GM23248 (cell line): Measurements from ENCODE around the gene CTNS. TPM values are rescaled to one million over a fixed set of nuclear protein-coding genes. Genes with fewer than 3 reads are reported as not detected.

Source experiments
- DNase-seq: peaks from one replicate; pipeline ENCODE4 v3.0.0-alpha.2; 2015
- H2AFZ ChIP-seq: fragments of 200-600 bp; sonication (generic); 2 replicates; pipeline ENCODE4 v1.6.1; 2016; ENCODE audit warnings: antibody characterized with exemption
- H3F3A ChIP-seq: fragments of 200-600 bp; sonication (generic); 2 replicates; pipeline ENCODE4 v1.6.1; 2016; ENCODE audit warnings: mild to moderate bottlenecking, antibody characterized with exemption, mixed run types; ENCODE audit not compliant: insufficient read depth
- H3K27ac ChIP-seq: fragments of 200-600 bp; sonication (generic); 2 replicates; pipeline ENCODE4 v1.5.1; 2016; ENCODE audit warnings: mild to moderate bottlenecking
- H3K27me3 ChIP-seq: fragments of 200-600 bp; sonication (generic); replicated peaks from 2 replicates; pipeline ENCODE4 v1.6.1; 2016; ENCODE audit warnings: mild to moderate bottlenecking; ENCODE audit not compliant: insufficient read depth
- H3K36me3 ChIP-seq: fragments of 200-600 bp; sonication (generic); 2 replicates; pipeline ENCODE4 v1.6.1; 2016; ENCODE audit warnings: low read depth, mild to moderate bottlenecking
- H3K4me1 ChIP-seq: fragments of 200-600 bp; sonication (generic); 2 replicates; pipeline ENCODE4 v1.6.1; 2016; ENCODE audit warnings: mild to moderate bottlenecking; ENCODE audit not compliant: insufficient read depth
- H3K4me2 ChIP-seq: fragments of 200-600 bp; sonication (generic); one replicate; pipeline ENCODE4 v1.6.1; 2016; ENCODE audit warnings: mild to moderate bottlenecking; ENCODE audit not compliant: unreplicated experiment
- H3K4me3 ChIP-seq: fragments of 200-600 bp; sonication (generic); 2 replicates; pipeline ENCODE4 v1.5.1; 2016; ENCODE audit warnings: mild to moderate bottlenecking
- H3K79me2 ChIP-seq: fragments of 200-600 bp; sonication (generic); 2 replicates; pipeline ENCODE4 v1.6.1; 2016; ENCODE audit warnings: mild to moderate bottlenecking; ENCODE audit not compliant: insufficient read depth
- H3K9ac ChIP-seq: fragments of 200-600 bp; sonication (generic); 2 replicates; pipeline ENCODE4 v1.6.1; 2016; ENCODE audit warnings: mild to moderate bottlenecking
- H3K9me2 ChIP-seq: fragments of 200-600 bp; sonication (generic); 2 replicates; pipeline ENCODE4 v1.6.1; 2016; ENCODE audit warnings: mixed run types, mild to moderate bottlenecking, moderate library complexity; ENCODE audit not compliant: insufficient read depth
- H3K9me3 ChIP-seq: fragments of 200-600 bp; sonication (generic); one replicate; pipeline ENCODE4 v1.6.1; 2017; ENCODE audit warnings: low read depth
- H4K20me1 ChIP-seq: fragments of 200-600 bp; sonication (generic); 2 replicates; pipeline ENCODE4 v1.6.0; 2016; ENCODE audit not compliant: insufficient read depth
- EZH2 ChIP-seq: fragments of 200-600 bp; sonication (generic); IDR thresholded peaks from 2 replicates; pipeline ENCODE4 v1.6.1; 2018; ENCODE audit warnings: antibody characterized with exemption, mild to moderate bottlenecking; ENCODE audit not compliant: insufficient read depth, poor library complexity, severe bottlenecking
- EZH2phosphoT487 ChIP-seq: fragments of 200-600 bp; sonication (generic); IDR thresholded peaks from 2 replicates; pipeline ENCODE4 v1.6.1; 2018; ENCODE audit warnings: antibody characterized with exemption, moderate library complexity, mild to moderate bottlenecking, low read depth; ENCODE audit not compliant: insufficient read depth
- WGBS, 2 experiments: methylation state at CpG; one replicate each; pipeline ENCODE4 v1.1.6; 2015 to 2017; ENCODE audit warnings: low lambda C conversion rate in 2 of 2, low coverage in 1 of 2; ENCODE audit errors: missing lambda C conversion rate in 2 of 2; 5-methylcytosine and 5-hydroxymethylcytosine counted together
- in situ Hi-C: fragments of 300-500 bp; cut with MboI; formaldehyde crosslinking; loops from 2 replicates; pipeline ENCODE4 v1.15.0; 2020
- polyA plus RNA-seq: library from polyadenylated mRNA; unstranded; fragments of >200 nt; fragmentation: Nextera tagmentation; extraction: Ambion mirVana; gene quantifications from 2 replicates; pipeline ENCODE4 v1.2.1, GENCODE V29; 2016
- total RNA-seq: library from RNA; depleted of rRNA; stranded (reverse); fragments of >200 nt; shearing (Covaris generic); gene quantifications from 2 replicates; pipeline ENCODE4 v1.2.3, GENCODE V29; 2014

The CTNS gene
- total and polyA plus RNA-seq, 2 experiments from 2014 or later, result 7.2 to 7.5 TPM

DNA sequence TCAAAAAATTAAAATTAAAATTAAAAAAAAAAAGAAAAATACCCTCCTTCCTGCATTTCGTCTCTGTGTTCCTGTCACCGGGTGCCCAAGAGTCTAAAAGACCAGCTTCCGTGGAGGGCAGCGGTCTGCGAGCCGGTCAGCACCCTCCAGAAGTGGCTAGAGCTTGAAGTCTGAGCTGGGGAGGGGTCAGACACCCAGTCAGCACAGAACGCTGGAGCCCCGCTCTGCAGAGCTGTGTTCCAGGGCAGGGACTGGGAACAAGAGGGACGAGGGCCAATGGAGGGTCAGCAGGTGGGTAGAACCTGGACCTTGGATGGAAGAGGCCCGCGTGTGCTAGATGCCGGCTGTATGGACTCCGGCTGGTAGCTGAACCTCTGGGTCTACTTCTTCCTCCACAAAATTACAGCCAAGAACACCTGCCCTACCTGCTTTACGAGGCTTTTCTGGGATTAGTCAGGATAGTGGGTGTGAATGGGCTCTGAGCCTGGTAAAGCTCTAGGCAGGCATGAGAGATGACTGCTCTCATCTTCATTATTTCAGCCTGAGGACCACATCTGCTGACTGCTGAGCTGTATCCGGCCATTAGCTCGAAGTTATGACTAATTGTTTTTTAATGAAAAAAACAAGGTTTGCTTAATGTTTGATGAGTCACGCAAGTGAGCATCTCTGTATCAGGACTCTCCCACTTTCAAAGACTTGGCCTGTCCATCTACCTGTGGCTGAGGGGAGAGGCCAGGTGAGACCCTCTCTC is 33.3 kb upstream of the CTNS start:
- whole genome bisulfite sequencing, 2 experiments, result 74 to 75% methylated on average over 17 of the region's 17 CpGs
- no peaks in the 10 kb centered on the region for H3K36me3 ChIP-seq
- TF ChIP-seq EZH2phosphoT487, result no peak
- TF ChIP-seq EZH2, result no peak

DNA sequence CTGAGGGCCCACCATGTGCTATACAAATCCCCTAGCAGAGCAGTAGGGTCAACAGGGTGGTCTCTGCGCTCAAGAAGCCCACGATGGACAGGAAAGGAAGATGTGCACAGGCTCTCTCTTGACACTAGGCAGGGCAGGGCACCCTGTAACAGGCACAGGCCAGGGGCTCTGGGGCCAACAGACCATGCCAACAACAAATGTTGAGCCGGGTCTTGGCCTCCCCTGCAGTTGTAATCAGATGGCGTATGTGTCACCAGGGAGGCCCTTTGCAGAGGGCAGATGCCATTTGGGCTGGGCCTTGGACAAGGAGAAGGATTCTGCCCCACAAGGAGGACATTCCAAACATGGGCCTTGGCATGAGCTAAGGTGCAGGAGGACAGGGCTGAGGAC is 32.7 kb upstream of the CTNS start:
- Histone ChIP-seq H3K79me2 (no peaks in the 10 kb centered on the region), H3K9me3 (no peaks in the 10 kb centered on the region), H3K27me3 (no peaks in the 10 kb centered on the region), H3K36me3 (no peaks in the 10 kb centered on the region), H3K4me1 (no peaks in the 10 kb centered on the region), H2AFZ (no peak overlapping the region), H3K27ac (no peak overlapping the region), H3K4me2 (no peak overlapping the region), H3K4me3 (no peak overlapping the region), H4K20me1 (no peaks in the 10 kb centered on the region), H3K9me2 (no peaks in the 10 kb centered on the region), H3K9ac (no peak overlapping the region), H3F3A (peaks cover 8% of the 10 kb centered on the region; the same call in 1 of the 2 replicates)
- DNase-seq, result no peak
- in situ Hi-C loops, result no loop called here
- 68 to 72% methylated on average over 4 of the region's 4 CpGs for WGBS, 2 experiments
- TF ChIP-seq EZH2phosphoT487, result no peak
- TF ChIP-seq EZH2, result no peak

More for the DNA sequence above, 33.3 kb upstream of the CTNS start:
- DNase-seq, result peak; percentile 92
- H3K9me2 ChIP-seq, result no peaks in the 10 kb centered on the region
- no peak overlapping the region for H3K4me2 ChIP-seq
- H3K27ac ChIP-seq, result no peak overlapping the region
- in situ Hi-C loops, result no loop called here
- H3K27me3 ChIP-seq, result no peaks in the 10 kb centered on the region
- no peak overlapping the region for H2AFZ ChIP-seq
- H3K9me3 ChIP-seq, result no peaks in the 10 kb centered on the region
- H3K4me3 ChIP-seq, result no peak overlapping the region
- no peaks in the 10 kb centered on the region for H3K79me2 ChIP-seq
- peaks cover 8% of the 10 kb centered on the region; the same call in 1 of the 2 replicates for H3F3A ChIP-seq
- no peak overlapping the region for H3K9ac ChIP-seq
- H4K20me1 ChIP-seq, result no peaks in the 10 kb centered on the region
- no peaks in the 10 kb centered on the region for H3K4me1 ChIP-seq

DNA sequence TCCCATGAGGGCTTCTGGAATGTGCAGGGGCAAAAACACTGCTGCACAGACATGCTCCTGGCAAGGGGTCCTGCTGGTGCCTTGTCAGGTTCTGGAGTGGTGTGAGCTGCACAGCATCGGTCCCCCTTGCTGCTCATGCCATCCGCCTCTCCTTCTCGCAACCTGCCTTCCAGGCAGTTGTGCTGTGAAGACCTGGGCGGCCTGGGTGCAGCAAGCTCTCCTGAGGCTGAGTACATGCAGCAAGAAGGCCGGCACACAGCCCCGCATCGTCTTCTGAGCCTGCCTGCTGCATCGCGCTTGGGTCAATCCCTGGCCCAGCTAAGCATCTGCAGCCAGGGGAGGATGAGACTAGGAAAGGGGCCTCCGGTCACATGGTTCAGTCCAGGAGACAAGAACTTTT is 26.9 kb upstream of the CTNS start:
- H3K9me2 ChIP-seq, result no peaks in the 10 kb centered on the region
- in situ Hi-C loops, result no loop called here
- DNase-seq, result no peak
- no peak overlapping the region for H3K4me2 ChIP-seq
- 77 to 81% methylated on average over 10 of the region's 10 CpGs for WGBS, 2 experiments
- no peaks in the 10 kb centered on the region for H4K20me1 ChIP-seq
- no peak overlapping the region for H3K4me3 ChIP-seq
- no peak overlapping the region for H3K27ac ChIP-seq
- H3K36me3 ChIP-seq, result peaks cover 7% of the 10 kb centered on the region; the same call in 1 of the 2 replicates
- H3K4me1 ChIP-seq, result no peaks in the 10 kb centered on the region
- no peak overlapping the region for H2AFZ ChIP-seq
- H3F3A ChIP-seq, result no peaks in the 10 kb centered on the region
- no peaks in the 10 kb centered on the region for H3K27me3 ChIP-seq
- no peaks in the 10 kb centered on the region for H3K9me3 ChIP-seq
- H3K9ac ChIP-seq, result no peak overlapping the region
- no peaks in the 10 kb centered on the region for H3K79me2 ChIP-seq
- TF ChIP-seq EZH2phosphoT487, result no peak
- TF ChIP-seq EZH2, result no peak

GRCh38 chr17:3610523-3610922 is 26.0 kb upstream of the CTNS start:
- Histone ChIP-seq H3K9me3 (no peaks in the 10 kb centered on the region), H3K9me2 (no peaks in the 10 kb centered on the region), H3K4me2 (no peak overlapping the region), H3K27me3 (no peaks in the 10 kb centered on the region), H3K36me3 (peaks cover 7% of the 10 kb centered on the region; the same call in 1 of the 2 replicates), H3K4me1 (no peaks in the 10 kb centered on the region), H2AFZ (no peak overlapping the region), H3K27ac (no peak overlapping the region), H4K20me1 (no peaks in the 10 kb centered on the region), H3F3A (no peaks in the 10 kb centered on the region), H3K4me3 (no peak overlapping the region), H3K9ac (no peak overlapping the region), H3K79me2 (no peaks in the 10 kb centered on the region)
- in situ Hi-C loops, result no loop called here
- no peak for DNase-seq
- TF ChIP-seq EZH2phosphoT487 (no peak), EZH2 (no peak)
- 83 to 85% methylated on average over 13 to 14 of the region's 14 CpGs for WGBS, 2 experiments
